ENCODE data around the gene NDUFAF7.
"Not testable (repeated sequence)": the region's sequence is repeated elsewhere in the genome, so short reads cannot be mapped to it uniquely, and the experiment has no call there.

Gene NDUFAF7

DNA sequence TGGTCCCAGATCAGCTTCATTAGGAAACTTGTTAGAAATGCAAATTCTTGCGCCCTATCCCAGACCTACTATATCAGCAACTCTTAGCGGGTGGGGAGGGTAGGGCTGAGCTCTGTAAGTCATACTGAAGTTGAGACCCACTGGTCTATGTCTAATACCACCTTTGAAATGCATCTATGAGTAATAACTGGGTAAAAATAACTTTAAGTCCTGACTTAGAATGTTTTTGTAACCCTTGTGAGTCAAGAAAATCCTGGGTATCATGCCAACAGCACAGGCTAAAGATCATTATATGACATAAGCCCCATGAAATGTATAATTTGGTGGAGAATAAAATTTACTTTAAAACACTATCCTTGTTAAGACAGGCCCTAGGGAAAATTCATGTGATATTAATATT lies 51.7 kb downstream of the NDUFAF7 start:
- DNase-seq, result no peak

DNA sequence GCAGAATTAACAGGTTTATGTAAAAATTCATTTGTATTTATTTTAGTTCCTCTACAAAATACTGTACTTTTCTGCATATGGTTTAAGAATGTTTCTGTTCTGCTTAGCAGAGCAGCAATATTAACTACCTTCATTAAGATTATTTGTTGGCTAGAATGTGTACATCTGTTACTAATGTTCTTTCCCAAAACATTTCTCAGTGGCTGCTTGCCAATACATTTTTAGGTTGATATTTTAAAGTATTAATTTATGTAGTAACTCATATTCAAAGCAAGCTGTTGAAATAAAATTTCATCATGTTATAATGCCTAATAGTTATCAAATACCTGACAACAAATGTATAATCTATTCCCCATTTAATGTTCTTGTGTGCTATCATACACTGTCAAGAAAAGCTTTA lies 52.9 kb downstream of the NDUFAF7 start:
- no peak for DNase-seq

DNA sequence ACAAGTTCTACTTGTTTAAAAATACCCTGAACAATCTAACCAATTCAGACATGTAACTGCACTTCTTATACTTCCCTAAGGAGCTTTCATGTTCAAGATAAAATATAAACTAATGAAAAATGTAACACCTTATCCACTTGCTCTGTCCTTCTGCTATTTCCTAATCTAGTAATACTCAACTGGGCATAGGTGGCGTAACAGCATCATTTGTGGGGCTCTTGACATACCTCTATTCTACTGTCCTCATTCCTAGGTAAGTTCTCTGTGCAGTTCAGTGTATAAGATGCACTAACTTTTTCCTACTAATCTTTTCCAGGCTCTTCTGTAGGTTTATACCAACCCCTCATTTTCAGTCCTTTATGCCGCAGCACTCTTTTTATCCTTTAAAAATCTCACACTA lies 56.5 kb downstream of the NDUFAF7 start:
- peak; percentile 47 for DNase-seq

DNA sequence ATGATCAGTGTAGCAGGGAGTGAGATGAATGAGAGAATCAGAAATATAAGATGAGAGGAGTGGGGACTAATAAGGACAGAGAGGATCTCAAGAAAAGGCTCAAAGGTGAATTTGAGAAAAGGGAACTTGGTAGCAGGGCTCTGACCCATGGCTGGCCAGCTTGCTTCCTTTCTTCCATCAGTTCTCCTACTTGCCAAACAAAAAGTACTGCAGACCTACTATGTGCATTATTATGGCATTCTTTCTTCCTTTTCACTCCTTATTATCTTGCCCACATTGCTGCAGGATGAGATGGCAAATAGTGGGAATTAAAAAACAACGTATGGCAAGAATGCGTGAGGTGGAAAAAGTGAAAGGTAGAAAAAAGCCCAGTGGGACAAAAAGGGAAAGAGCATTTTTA lies 60.2 kb downstream of the NDUFAF7 start:
- DNase-seq, result no peak

DNA sequence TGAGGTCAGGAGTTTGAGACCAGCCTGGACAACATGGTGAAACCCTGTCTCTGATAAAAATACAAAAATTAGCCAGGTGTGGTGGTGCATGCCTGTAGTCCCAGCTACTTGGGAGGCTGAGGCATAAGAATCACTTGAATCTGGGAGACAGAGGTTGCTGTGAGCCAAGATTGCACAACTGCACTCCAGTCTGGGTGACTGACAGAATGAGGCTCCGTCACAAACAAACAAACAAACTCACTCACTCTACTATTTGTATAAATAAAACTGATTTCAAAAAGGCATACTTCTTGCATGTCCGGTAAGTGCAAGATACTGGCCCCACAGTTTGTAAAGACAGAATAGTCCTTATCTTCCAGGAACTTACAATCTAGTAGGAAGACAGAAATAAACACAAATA lies 63.4 kb downstream of the NDUFAF7 start:
- DNase-seq, result not testable (repeated sequence)

DNA sequence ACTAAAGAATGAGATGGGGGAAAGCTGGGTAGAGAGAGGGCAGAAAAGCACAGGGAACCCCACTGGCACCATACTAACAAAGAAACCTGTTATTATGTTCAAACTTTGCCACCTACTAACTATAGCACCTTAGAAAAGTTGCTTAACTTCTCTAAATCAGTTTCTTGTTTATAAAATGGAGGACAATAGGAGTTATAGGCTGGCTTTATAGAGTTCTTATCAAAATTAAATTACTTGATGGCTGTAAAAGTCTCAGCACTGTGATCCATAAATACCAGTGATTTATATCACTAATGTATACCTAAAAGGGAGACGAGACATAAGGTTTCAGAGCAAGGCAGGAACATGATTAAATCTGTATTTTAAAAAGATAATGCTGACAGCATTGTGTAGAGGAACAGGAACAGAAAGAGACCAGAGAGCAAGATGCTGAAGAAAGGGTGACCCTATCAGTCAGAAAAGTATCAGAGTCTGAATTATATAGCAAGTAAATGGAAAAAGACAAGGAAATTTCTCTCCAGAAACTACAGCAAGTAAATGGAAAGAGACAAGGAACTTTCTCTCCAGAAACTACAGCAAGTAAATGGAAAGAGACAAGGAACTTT lies 64.1 kb downstream of the NDUFAF7 start:
- no peak for DNase-seq

DNA sequence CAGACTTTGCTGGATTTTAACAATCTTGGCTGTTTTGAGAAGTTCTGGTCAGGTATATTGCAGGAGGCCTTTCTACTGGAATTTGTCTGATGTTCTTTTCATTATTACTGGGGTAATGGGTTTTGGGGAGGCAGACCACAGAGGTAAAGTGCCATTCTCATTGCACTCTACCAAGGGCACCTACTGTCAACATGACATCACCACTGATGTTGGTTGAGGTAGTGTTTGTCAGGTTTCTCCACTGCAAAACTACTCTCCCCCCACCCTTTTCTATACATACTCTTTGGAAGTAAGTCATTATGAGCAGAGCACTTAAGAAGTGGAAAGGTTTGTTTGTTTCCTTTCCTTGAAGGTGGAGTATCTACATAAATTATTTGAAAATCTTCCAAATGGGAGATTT lies 66.2 kb downstream of the NDUFAF7 start:
- DNase-seq, result no peak
